GM06990 (cell line): ENCODE results near the gene DROSHA.

Experiments
- DNase-seq: peaks from one replicate; pipeline ENCODE4 v3.0.0-alpha.2; 2011; ENCODE audit not compliant: insufficient read length; ENCODE audit errors: extremely low read depth
- H3K27me3 ChIP-seq: replicated peaks from 2 replicates; pipeline ENCODE4 v1.6.0; 2011; ENCODE audit warnings: low read length; ENCODE audit not compliant: control insufficient read depth, insufficient read depth
- H3K36me3 ChIP-seq: 2 replicates; pipeline ENCODE4 v1.5.1; 2011; ENCODE audit warnings: low read length; ENCODE audit not compliant: control insufficient read depth, insufficient read depth
- H3K4me3 ChIP-seq: replicated peaks from 2 replicates; pipeline ENCODE4 v1.5.1; 2011; ENCODE audit warnings: low read depth, mild to moderate bottlenecking, control low read depth, low read length
- TF ChIP-seq, protein P1 (sequence below): IDR thresholded peaks from 2 replicates; pipeline ENCODE4 v1.5.1; 2011; ENCODE audit warnings: low read length, control low read depth, mild to moderate bottlenecking, inconsistent platforms; ENCODE audit not compliant: insufficient read depth, poor library complexity, severe bottlenecking

The DROSHA gene

DNA sequence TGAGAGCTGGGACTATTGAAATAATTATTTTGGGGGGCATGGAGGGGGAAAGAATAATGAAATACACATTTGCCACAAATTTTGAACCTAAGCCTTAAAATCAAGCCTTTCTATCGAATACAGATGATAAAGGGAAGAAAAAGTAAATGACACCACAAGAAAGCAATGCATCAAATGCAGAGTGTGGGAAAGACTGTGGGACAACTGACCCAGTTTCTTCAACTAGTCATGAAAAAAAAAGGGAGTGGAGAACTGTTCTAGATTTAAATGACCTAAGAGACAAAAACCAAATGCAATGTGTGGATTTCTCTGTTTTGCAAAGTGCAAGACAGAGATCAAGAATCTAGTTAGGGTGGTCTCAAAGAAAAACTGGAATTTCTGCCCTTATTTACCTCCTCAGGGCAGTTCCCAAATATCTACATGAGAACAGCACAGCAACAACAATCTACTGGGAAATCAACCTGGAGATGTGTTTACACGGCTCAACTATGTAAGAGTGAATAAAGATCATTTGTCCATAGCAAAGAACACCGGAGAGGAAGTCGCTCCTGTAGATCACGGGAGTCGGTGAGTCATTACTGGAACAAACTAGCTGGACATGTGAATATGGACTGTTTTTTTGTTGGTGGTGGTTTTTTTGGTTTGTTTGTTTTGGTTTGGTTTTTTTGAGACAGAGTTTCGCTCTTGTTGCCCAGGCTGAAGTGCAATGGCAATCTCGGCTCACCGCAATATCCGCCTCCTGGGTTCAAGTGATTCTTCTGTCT lies 145.9 kb downstream of the DROSHA start:
- Histone ChIP-seq H3K36me3 (no peaks in the 10 kb centered on the region), H3K4me3 (no peak overlapping the region), H3K27me3 (no peaks in the 10 kb centered on the region)
- TF ChIP-seq, protein P1, sequence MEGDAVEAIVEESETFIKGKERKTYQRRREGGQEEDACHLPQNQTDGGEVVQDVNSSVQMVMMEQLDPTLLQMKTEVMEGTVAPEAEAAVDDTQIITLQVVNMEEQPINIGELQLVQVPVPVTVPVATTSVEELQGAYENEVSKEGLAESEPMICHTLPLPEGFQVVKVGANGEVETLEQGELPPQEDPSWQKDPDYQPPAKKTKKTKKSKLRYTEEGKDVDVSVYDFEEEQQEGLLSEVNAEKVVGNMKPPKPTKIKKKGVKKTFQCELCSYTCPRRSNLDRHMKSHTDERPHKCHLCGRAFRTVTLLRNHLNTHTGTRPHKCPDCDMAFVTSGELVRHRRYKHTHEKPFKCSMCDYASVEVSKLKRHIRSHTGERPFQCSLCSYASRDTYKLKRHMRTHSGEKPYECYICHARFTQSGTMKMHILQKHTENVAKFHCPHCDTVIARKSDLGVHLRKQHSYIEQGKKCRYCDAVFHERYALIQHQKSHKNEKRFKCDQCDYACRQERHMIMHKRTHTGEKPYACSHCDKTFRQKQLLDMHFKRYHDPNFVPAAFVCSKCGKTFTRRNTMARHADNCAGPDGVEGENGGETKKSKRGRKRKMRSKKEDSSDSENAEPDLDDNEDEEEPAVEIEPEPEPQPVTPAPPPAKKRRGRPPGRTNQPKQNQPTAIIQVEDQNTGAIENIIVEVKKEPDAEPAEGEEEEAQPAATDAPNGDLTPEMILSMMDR = no peak
- no peak for DNase-seq

DNA sequence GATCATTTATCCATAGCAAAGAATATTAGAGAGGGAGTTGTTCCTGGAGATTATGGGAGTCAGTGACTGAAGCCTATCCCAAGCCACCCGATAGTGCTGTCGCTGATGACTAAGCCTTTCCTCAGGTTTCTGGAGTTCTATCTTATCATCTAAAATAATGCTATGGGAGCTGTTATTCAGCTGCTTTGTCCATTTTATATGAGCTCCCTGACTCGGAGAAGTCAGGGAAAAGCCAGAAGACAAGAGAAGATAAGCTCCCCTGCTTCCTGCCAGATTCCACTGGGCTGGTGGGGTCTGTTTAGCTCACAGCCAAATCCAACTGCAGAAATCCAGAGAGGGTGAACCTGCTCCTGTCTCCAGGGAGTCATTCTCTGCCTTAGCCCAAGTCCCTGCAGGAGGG lies 148.2 kb downstream of the DROSHA start:
- TF ChIP-seq, protein P1 = no peak
- no peaks in the 10 kb centered on the region for H3K36me3 ChIP-seq
- no peak overlapping the region for H3K4me3 ChIP-seq
- H3K27me3 ChIP-seq = no peaks in the 10 kb centered on the region
- DNase-seq = no peak

DNA sequence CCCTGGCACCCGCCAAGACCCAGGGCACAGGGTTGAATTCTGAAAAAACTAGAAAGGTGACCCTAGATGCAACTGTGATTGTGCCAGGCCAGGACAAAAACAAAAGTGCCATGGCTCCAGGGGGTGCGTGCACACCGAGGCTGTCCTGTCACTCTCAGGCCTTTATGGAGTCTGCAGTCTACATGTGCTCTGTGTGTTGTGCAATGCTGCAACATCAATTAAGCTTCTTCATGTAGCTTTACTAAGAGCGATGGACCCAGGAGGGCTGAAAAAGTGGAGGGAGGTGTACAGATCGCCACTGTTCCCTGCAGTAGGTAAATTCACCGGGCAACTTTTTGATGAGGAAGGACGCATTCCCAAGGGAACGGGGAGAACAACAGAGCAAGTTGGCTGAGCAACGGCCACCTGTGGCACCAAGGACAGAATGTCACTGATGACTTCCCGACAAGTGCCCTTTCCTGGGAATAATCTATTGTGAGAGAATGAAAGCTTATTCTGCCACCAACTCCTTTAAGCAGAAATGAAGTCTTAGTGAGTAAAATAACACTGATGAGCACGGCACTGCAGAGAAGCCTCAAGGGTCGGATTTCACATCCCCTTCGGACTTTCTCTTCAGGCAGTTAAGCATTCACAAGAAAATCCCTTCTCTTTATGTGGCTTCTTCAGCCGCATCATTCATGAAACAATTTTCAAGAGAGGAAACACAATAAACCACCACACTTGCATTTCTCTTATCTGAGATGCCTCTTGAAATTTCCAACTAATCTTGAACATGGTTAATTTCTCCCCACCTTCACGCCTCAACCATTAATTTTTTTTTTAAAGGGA lies 149.6 kb downstream of the DROSHA start:
- no peak for DNase-seq
- H3K27me3 ChIP-seq = no peaks in the 10 kb centered on the region
- H3K4me3 ChIP-seq = no peak overlapping the region
- no peaks in the 10 kb centered on the region for H3K36me3 ChIP-seq
- TF ChIP-seq, protein P1 = no peak

DNA sequence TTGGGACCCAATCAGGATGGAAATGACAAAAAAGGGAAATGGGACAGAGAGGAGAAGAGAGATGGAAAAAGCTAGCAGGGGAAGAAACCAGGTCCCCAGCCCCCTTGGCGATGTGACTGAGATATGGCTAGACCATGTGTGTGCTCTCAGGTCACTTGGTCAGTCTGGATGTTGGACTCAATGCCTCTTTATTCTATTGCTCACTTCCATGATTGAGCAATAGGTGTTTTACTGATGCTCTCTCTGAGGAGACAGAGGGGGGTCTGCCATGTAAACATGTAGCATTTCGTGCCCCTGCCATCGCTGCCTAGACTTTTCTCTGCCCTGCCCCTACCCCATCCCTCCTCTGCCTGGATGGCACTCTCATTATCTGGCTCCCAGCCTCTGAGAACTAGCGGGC lies 150.6 kb downstream of the DROSHA start:
- H3K36me3 ChIP-seq = no peaks in the 10 kb centered on the region
- H3K27me3 ChIP-seq = no peaks in the 10 kb centered on the region
- DNase-seq = no peak
- TF ChIP-seq, protein P1 = no peak
- H3K4me3 ChIP-seq = no peak overlapping the region

DNA sequence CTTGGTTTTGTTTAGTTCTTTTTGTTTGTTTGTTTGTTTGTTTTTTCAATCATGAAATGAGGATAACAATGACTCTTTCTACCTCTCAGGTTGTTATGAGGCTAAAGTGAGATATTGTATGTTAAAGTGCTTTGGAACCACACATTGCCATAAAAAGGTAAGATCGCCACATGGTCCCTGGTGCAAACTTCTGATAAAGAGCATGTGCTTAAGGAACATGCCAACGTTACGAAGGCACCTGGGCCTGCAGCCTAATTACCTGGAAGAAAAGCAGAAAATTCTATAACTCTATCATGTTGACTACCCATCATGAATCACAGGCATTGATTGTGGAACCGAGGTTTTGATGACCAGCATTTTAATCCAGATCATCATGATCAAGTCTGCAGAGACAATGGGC lies 151.8 kb downstream of the DROSHA start:
- no peaks in the 10 kb centered on the region for H3K27me3 ChIP-seq
- no peaks in the 10 kb centered on the region for H3K36me3 ChIP-seq
- no peak for DNase-seq
- no peak overlapping the region for H3K4me3 ChIP-seq
- TF ChIP-seq, protein P1 = no peak
